ENCODE data around the gene SCGB1A1.
A peak's percentile ranks its signal among the peaks of the same experiment; 100 is the strongest.
"Not testable (repeated sequence)": the region's sequence is repeated elsewhere in the genome, so short reads cannot be mapped to it uniquely, and the experiment has no call there.

SCGB1A1 gene

DNA sequence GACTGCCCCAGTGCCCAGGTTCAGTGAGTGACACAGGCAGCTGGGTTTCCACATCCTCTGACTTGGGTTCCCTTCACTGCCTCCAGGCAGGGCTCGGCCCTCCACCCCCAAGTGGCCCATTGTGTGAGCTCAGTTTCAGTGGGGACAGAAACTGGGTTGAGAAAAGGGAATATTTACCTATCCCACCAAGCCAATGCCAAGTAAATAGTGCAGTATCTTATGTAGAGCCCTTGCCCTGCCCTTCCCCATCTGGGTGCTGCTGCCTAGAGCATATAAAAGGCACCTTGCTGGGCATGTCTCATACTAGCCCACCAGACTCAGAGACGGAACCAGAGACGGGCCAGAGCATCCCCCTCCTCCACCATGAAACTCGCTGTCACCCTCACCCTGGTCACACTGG, at the start of gene SCGB1A1:
Gene SCGB1A1, plus strand, starts transcription at position 301 of the 400 bp plus-strand sequence. Its CDS starts 63 bp downstream, at position 364.
- no peaks in the 10 kb centered on the region for H3K36me3 ChIP-seq
- H3K9me3 ChIP-seq (ENCODE audit: severe bottlenecking), result no peaks in the 10 kb centered on the region
- no peak for TF ChIP-seq CTCF (IDR thresholded peaks at IDR 0.05; ENCODE audit: low read depth, low read length)
- no peak within 1 kb of the TSS for H3K4me3 ChIP-seq (ENCODE audit: low read depth, low read length)
- no peak for DNase-seq
- no peak within 1 kb of the TSS for H3K27ac ChIP-seq
- H3K27me3 ChIP-seq (ENCODE audit: insufficient read depth, low read depth, severe bottlenecking), result no peaks in the 10 kb centered on the region

GRCh38 chr11:62370743-62371440, 47.9 kb upstream of the SCGB1A1 start:
- Histone ChIP-seq H3K36me3 (peaks cover 10% of the 10 kb centered on the region), H3K27ac (no peak overlapping the region), H3K4me3 (ENCODE audit: low read depth, low read length) (no peak overlapping the region), H3K9me3 (ENCODE audit: severe bottlenecking) (no peaks in the 10 kb centered on the region), H3K27me3 (ENCODE audit: insufficient read depth, low read depth, severe bottlenecking) (no peaks in the 10 kb centered on the region)
- DNase-seq, result no peak
- no peak for TF ChIP-seq CTCF (IDR thresholded peaks at IDR 0.05; ENCODE audit: low read depth, low read length)

GRCh38 chr11:62372871-62373270, 46.0 kb upstream of the SCGB1A1 start:
- no peak for TF ChIP-seq CTCF (IDR thresholded peaks at IDR 0.05; ENCODE audit: low read depth, low read length)
- peaks cover 10% of the 10 kb centered on the region for H3K36me3 ChIP-seq
- H3K27ac ChIP-seq, result no peak overlapping the region
- no peaks in the 10 kb centered on the region for H3K9me3 ChIP-seq (ENCODE audit: severe bottlenecking)
- H3K27me3 ChIP-seq (ENCODE audit: insufficient read depth, low read depth, severe bottlenecking), result no peaks in the 10 kb centered on the region
- DNase-seq, result no peak
- H3K4me3 ChIP-seq (ENCODE audit: low read depth, low read length), result no peak overlapping the region

GRCh38 chr11:62373464-62374119, 45.2 kb upstream of the SCGB1A1 start:
- H3K27ac ChIP-seq, result no peak overlapping the region
- no peak for DNase-seq
- peaks cover 10% of the 10 kb centered on the region for H3K36me3 ChIP-seq
- TF ChIP-seq CTCF (IDR thresholded peaks at IDR 0.05; ENCODE audit: low read depth, low read length), result no peak
- no peaks in the 10 kb centered on the region for H3K9me3 ChIP-seq (ENCODE audit: severe bottlenecking)
- H3K27me3 ChIP-seq (ENCODE audit: insufficient read depth, low read depth, severe bottlenecking), result no peaks in the 10 kb centered on the region
- H3K4me3 ChIP-seq (ENCODE audit: low read depth, low read length), result no peak overlapping the region

GRCh38 chr11:62374801-62375200, 44.0 kb upstream of the SCGB1A1 start:
- Histone ChIP-seq H3K9me3 (ENCODE audit: severe bottlenecking) (no peaks in the 10 kb centered on the region), H3K4me3 (ENCODE audit: low read depth, low read length) (no peak overlapping the region), H3K27me3 (ENCODE audit: insufficient read depth, low read depth, severe bottlenecking) (no peaks in the 10 kb centered on the region), H3K27ac (no peak overlapping the region), H3K36me3 (peaks cover 10% of the 10 kb centered on the region)
- DNase-seq, result no peak
- no peak for TF ChIP-seq CTCF (IDR thresholded peaks at IDR 0.05; ENCODE audit: low read depth, low read length)

DNA sequence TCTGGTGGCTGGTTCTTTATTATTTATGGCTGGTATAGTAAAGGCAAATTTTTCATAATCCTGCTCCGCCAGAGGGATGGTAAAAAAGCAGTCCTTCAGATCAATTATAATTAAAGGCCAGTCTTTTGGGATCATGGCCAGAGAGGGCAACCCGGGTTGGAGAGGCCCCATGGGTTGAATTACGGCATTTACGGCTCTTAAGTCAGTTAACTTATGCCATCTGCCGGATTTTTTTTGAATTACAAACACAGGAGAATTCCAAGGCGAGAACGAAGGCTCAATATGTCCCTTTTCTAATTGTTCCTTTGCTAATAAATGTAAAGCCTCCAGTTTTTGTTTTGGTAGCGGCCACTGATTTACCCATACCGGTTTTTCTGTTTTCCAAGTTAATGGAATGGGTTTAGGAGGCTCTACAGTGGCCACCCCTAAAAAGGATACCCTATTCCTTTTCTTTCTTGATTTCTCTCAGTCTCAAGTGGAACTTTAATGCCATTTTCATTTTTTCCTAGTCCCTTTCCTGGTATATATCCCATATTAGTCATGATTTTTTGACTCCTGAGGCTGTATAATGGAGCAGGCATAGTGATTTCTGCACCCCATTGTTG, 40.3 kb upstream of the SCGB1A1 start:
- not testable (repeated sequence) for H3K27ac ChIP-seq; H3K9me3 ChIP-seq (ENCODE audit: severe bottlenecking); H3K36me3 ChIP-seq; H3K4me3 ChIP-seq (ENCODE audit: low read depth, low read length); H3K27me3 ChIP-seq (ENCODE audit: insufficient read depth, low read depth, severe bottlenecking)
- DNase-seq, result peak; percentile 36

- H3K36me3 ChIP-seq; H3K27ac ChIP-seq; H3K4me3 ChIP-seq (ENCODE audit: low read depth, low read length); H3K27me3 ChIP-seq (ENCODE audit: insufficient read depth, low read depth, severe bottlenecking); H3K9me3 ChIP-seq (ENCODE audit: severe bottlenecking); DNase-seq: not testable (repeated sequence)
Measured at GRCh38 chr11:62379586-62379985, 39.2 kb upstream of the SCGB1A1 start.

All from WERI-Rb-1 (cell line).